ENCODE results near the gene TMPRSS3.

The TMPRSS3 gene

GRCh38 chr21:42435401-42435800, 39.5 kb upstream of the TMPRSS3 start:
- no peak overlapping the region for H3K27ac ChIP-seq
- TF ChIP-seq, protein P1, sequence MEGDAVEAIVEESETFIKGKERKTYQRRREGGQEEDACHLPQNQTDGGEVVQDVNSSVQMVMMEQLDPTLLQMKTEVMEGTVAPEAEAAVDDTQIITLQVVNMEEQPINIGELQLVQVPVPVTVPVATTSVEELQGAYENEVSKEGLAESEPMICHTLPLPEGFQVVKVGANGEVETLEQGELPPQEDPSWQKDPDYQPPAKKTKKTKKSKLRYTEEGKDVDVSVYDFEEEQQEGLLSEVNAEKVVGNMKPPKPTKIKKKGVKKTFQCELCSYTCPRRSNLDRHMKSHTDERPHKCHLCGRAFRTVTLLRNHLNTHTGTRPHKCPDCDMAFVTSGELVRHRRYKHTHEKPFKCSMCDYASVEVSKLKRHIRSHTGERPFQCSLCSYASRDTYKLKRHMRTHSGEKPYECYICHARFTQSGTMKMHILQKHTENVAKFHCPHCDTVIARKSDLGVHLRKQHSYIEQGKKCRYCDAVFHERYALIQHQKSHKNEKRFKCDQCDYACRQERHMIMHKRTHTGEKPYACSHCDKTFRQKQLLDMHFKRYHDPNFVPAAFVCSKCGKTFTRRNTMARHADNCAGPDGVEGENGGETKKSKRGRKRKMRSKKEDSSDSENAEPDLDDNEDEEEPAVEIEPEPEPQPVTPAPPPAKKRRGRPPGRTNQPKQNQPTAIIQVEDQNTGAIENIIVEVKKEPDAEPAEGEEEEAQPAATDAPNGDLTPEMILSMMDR (IDR thresholded peaks at IDR 0.05): no peak
- no peak for DNase-seq (ENCODE audit: low spot score)
- no peak overlapping the region for H3K4me3 ChIP-seq

GRCh38 chr21:42434884-42435283, 39.0 kb upstream of the TMPRSS3 start:
- Histone ChIP-seq H3K27ac (no peak overlapping the region), H3K4me3 (no peak overlapping the region)
- no peak for DNase-seq (ENCODE audit: low spot score)
- TF ChIP-seq, protein P1 (IDR thresholded peaks at IDR 0.05): no peak

DNA sequence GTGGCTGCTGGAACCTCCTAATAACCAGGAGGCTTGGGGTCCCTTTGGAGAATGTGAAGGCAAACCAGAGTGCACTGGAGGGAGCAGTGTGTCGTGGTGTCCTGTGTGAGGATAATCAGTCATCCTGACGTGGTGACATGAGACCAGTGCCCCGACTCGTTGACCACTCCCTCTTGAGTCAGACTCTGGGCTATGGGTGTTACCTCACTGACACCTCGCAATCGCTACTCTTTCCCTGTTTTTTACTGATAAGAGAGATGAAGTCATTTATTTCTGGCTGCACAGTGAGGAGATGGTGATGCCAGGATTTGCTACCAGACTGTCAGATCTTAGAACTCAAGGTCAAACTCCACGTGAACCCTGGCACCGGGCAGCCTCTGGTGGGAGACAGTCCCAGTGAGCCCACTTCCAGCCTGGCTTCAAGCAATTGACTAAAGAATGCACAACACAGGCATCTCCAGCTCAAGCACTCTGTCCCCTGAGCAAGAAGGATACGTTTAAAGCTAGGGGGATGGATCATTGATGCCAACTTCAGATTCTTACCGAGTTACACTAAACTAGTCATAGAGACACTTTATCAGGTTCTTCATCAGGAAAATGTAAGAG, 38.2 kb upstream of the TMPRSS3 start:
- Histone ChIP-seq H3K27ac (no peak overlapping the region), H3K4me3 (no peak overlapping the region)
- no peak for DNase-seq (ENCODE audit: low spot score)
- TF ChIP-seq, protein P1 (IDR thresholded peaks at IDR 0.05): no peak

GRCh38 chr21:42432695-42433094, 36.8 kb upstream of the TMPRSS3 start:
- H3K27ac ChIP-seq: no peak overlapping the region
- TF ChIP-seq, protein P1 (IDR thresholded peaks at IDR 0.05): no peak
- no peak overlapping the region for H3K4me3 ChIP-seq
- DNase-seq (ENCODE audit: low spot score): no peak

DNA sequence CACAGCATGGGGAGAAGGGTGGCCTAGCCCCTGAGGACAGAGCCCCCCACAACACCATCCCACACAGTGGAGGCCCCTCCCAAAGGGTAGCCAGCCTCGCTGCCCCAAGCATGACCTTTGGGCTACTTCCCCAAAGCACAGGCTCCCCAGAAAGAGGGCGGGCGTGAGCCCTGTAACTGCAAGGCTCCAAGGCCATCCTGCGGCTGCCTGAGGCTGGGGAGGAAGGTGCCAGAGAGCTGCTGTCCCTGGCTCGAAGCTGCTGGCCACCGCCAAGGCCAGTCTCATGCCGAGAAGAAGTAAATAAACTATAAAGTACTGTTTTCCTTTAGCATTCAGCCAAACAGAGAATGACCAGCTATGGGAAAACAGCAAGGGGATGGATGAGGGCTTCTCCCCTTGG, 35.3 kb upstream of the TMPRSS3 start:
- no peak for DNase-seq (ENCODE audit: low spot score)
- TF ChIP-seq, protein P1 (IDR thresholded peaks at IDR 0.05): no peak
- Histone ChIP-seq H3K4me3 (no peak overlapping the region), H3K27ac (no peak overlapping the region)

- Histone ChIP-seq H3K27ac (no peak overlapping the region), H3K4me3 (no peak overlapping the region)
- TF ChIP-seq, protein P1 (IDR thresholded peaks at IDR 0.05): no peak
- DNase-seq (ENCODE audit: low spot score): no peak
These were observed 34.7 kb upstream of the TMPRSS3 start for GRCh38 chr21:42430521-42430920.

GRCh38 chr21:42429856-42430255, 34.0 kb upstream of the TMPRSS3 start:
- Histone ChIP-seq H3K27ac (no peak overlapping the region), H3K4me3 (no peak overlapping the region)
- no peak for DNase-seq (ENCODE audit: low spot score)
- TF ChIP-seq, protein P1 (IDR thresholded peaks at IDR 0.05): no peak
